WTC11 (cell line): Measurements from ENCODE around the gene PHC2. TPM values are rescaled to one million over a fixed set of nuclear protein-coding genes. Genes with fewer than 3 reads are reported as not detected.

ENCODE experiments used
- ATAC-seq: fragments of 200-7000 bp; cut with Tn5 transposase; 2 replicates; pipeline ENCODE4 v1.10.0; 2021; ENCODE audit warnings: mild to moderate bottlenecking, moderate library complexity
- CTCF ChIA-PET: fragments of 300-600 bp; sonication (Branson Sonifier 250); formaldehyde crosslinking; loops from one replicate; lab custom pipeline; 2021; ENCODE audit warnings: antibody characterized with exemption; lab: Charles Lee
- POLR2A ChIA-PET: fragments of 350-600 bp; sonication (Branson Sonifier 250); formaldehyde crosslinking; loops from one replicate; lab custom pipeline; 2021; ENCODE audit warnings: antibody characterized with exemption; lab: Charles Lee
- DNase-seq: peaks from one replicate; pipeline ENCODE4 v3.0.0; 2021; ENCODE audit warnings: low spot score
- H3K27ac Mint-ChIP-seq: 2 replicates; pipeline ENCODE4 v1.8.0; 2021; ENCODE audit warnings: mixed read lengths
- H3K27me3 Mint-ChIP-seq: 2 replicates; pipeline ENCODE4 v1.8.0; 2021; ENCODE audit warnings: low read depth, mild to moderate bottlenecking, moderate library complexity, mixed read lengths
- H3K36me3 Mint-ChIP-seq: 2 replicates; pipeline ENCODE4 v1.8.0; 2021; ENCODE audit warnings: mixed read lengths
- H3K4me1 Mint-ChIP-seq: 2 replicates; pipeline ENCODE4 v1.8.0; 2022; ENCODE audit warnings: mixed read lengths
- H3K4me3 Mint-ChIP-seq: 2 replicates; pipeline ENCODE4 v1.8.0; 2021; ENCODE audit warnings: mild to moderate bottlenecking, moderate library complexity, mixed read lengths
- H3K9me3 Mint-ChIP-seq: 2 replicates; pipeline ENCODE4 v1.8.0; 2021; ENCODE audit warnings: mixed read lengths
- AFF4 ChIP-seq: sonication (generic); formaldehyde crosslinking; IDR thresholded peaks from 2 replicates; pipeline ENCODE4 v1.8.1; 2023; ENCODE audit warnings: mild to moderate bottlenecking, missing genetic modification reagents, borderline replicate concordance
- ATF1 ChIP-seq: sonication (generic); formaldehyde crosslinking; IDR thresholded peaks from 2 replicates; pipeline ENCODE4 v1.8.1; 2023; ENCODE audit warnings: mild to moderate bottlenecking, moderate library complexity, missing genetic modification reagents
- ATF2 ChIP-seq: sonication (generic); formaldehyde crosslinking; IDR thresholded peaks from 2 replicates; pipeline ENCODE4 v1.8.1; 2022; ENCODE audit warnings: low read depth, missing genetic modification reagents, borderline replicate concordance
- ATF3 ChIP-seq: sonication (generic); formaldehyde crosslinking; conservative IDR thresholded peaks from 2 replicates; pipeline ENCODE4 v1.8.1; 2022; ENCODE audit warnings: mild to moderate bottlenecking, missing genetic modification reagents
- CBFB ChIP-seq: sonication (generic); formaldehyde crosslinking; IDR thresholded peaks from 2 replicates; pipeline ENCODE4 v1.8.1; 2022; ENCODE audit warnings: mild to moderate bottlenecking, low read depth, missing genetic modification reagents
- E2F1 ChIP-seq: sonication (generic); formaldehyde crosslinking; IDR thresholded peaks from 2 replicates; pipeline ENCODE4 v1.8.0; 2022; ENCODE audit warnings: mild to moderate bottlenecking, missing genetic modification reagents
- E2F4 ChIP-seq: sonication (generic); formaldehyde crosslinking; IDR thresholded peaks from 2 replicates; pipeline ENCODE4 v1.8.1; 2022; ENCODE audit warnings: low read depth, mild to moderate bottlenecking, moderate library complexity, missing genetic modification reagents, borderline replicate concordance
- FOXK1 ChIP-seq: sonication (generic); formaldehyde crosslinking; IDR thresholded peaks from 2 replicates; pipeline ENCODE4 v1.8.0; 2022; ENCODE audit warnings: mild to moderate bottlenecking, moderate library complexity, missing genetic modification reagents
- MXD4 ChIP-seq: fragments of 250-450 bp; sonication (Bioruptor Pico); IDR thresholded peaks from 2 replicates; pipeline ENCODE4 v1.8.0; 2021; ENCODE audit warnings: mild to moderate bottlenecking, moderate library complexity, borderline replicate concordance
- PRDM15 ChIP-seq: sonication (generic); formaldehyde crosslinking; IDR thresholded peaks from 2 replicates; pipeline ENCODE4 v1.8.0; 2022; ENCODE audit warnings: missing genetic modification reagents
- PREB ChIP-seq: sonication (generic); formaldehyde crosslinking; IDR thresholded peaks from 2 replicates; pipeline ENCODE4 v1.8.1; 2022; ENCODE audit warnings: mild to moderate bottlenecking, missing genetic modification reagents, moderate library complexity, borderline replicate concordance
- SMAD3 ChIP-seq: sonication (generic); formaldehyde crosslinking; IDR thresholded peaks from 2 replicates; pipeline ENCODE4 v1.8.0; 2022; ENCODE audit warnings: missing genetic modification reagents, mild to moderate bottlenecking, borderline replicate concordance
- SP1 ChIP-seq: sonication (generic); formaldehyde crosslinking; conservative IDR thresholded peaks from 2 replicates; pipeline ENCODE4 v1.8.1; 2022; ENCODE audit warnings: missing genetic modification reagents
- TEAD4 ChIP-seq: sonication (generic); formaldehyde crosslinking; IDR thresholded peaks from 2 replicates; pipeline ENCODE4 v1.8.0; 2022; ENCODE audit warnings: mild to moderate bottlenecking, missing genetic modification reagents
- USF2 ChIP-seq: sonication (generic); formaldehyde crosslinking; IDR thresholded peaks from 2 replicates; pipeline ENCODE4 v1.8.1; 2023; ENCODE audit warnings: mild to moderate bottlenecking, missing genetic modification reagents, moderate library complexity
- ZNF423 ChIP-seq: fragments of 250-450 bp; sonication (Bioruptor Pico); IDR thresholded peaks from 2 replicates; pipeline ENCODE4 v2.1.2; 2022; ENCODE audit warnings: mild to moderate bottlenecking, moderate library complexity
- ZNF425 ChIP-seq: fragments of 250-450 bp; sonication (Bioruptor Pico); conservative IDR thresholded peaks from 2 replicates; pipeline ENCODE4 v1.9.0; 2021; ENCODE audit warnings: mild to moderate bottlenecking
- ZNF671 ChIP-seq: fragments of 250-450 bp; sonication (Bioruptor Pico); IDR thresholded peaks from 2 replicates; pipeline ENCODE4 v1.8.0; 2021; ENCODE audit warnings: mild to moderate bottlenecking
- ZSCAN18 ChIP-seq: fragments of 250-450 bp; sonication (Bioruptor Pico); IDR thresholded peaks from 2 replicates; pipeline ENCODE4 v2.1.2; 2022; ENCODE audit warnings: mild to moderate bottlenecking, moderate library complexity
- total RNA-seq: library from RNA; stranded (reverse); gene quantifications from 3 replicates; pipeline ENCODE4 v1.2.3, GENCODE V29; 2021

PHC2 gene
- total RNA-seq, 1 experiment from 2014 or later: 7.0 TPM

- Mint-ChIP-seq H3K27me3 (no peaks in the 10 kb centered on the region; the same call in 1 of the 2 replicates), H3K36me3 (no peaks in the 10 kb centered on the region), H3K4me1 (no peaks in the 10 kb centered on the region), H3K9me3 (no peaks in the 10 kb centered on the region), H3K4me3 (no peak overlapping the region), H3K27ac (no peak overlapping the region)
- ATAC-seq: no peak
- DNase-seq: no peak
- CTCF ChIA-PET: interaction anchor here (1.0 to 1.1 kb wide), 2 partner anchors 12 to 38 kb away, joined by 4 to 6 read pairs; no protein-coding TSS in a partner anchor
- POLR2A ChIA-PET: no interaction called here
- TF ChIP-seq TEAD4 (CRISPR knock-in tag): no peak
- TF ChIP-seq CBFB (CRISPR knock-in tag): no peak
- no peak for TF ChIP-seq E2F1
- TF ChIP-seq ZNF423 (CRISPR knock-in tag): no peak
- TF ChIP-seq PRDM15 (CRISPR knock-in tag): no peak
- TF ChIP-seq SMAD3: no peak
- no peak for TF ChIP-seq ZNF425 (CRISPR knock-in tag)
- no peak for TF ChIP-seq FOXK1
- no peak for TF ChIP-seq PREB (CRISPR knock-in tag)
- TF ChIP-seq USF2 (CRISPR knock-in tag): no peak
- TF ChIP-seq SP1 (CRISPR knock-in tag): no peak
- TF ChIP-seq ZNF671 (CRISPR knock-in tag): no peak
- TF ChIP-seq MXD4 (CRISPR knock-in tag): no peak
- no peak for TF ChIP-seq ATF2 (CRISPR knock-in tag)
- no peak for TF ChIP-seq E2F4 (CRISPR knock-in tag)
- no peak for TF ChIP-seq AFF4 (CRISPR knock-in tag)
- no peak for TF ChIP-seq ATF1 (CRISPR knock-in tag)
- no peak for TF ChIP-seq ZSCAN18 (CRISPR knock-in tag)
- no peak for TF ChIP-seq ATF3
Observed at GRCh38 chr1:33326785-33327184, 104.1 kb downstream of the PHC2 start.
